Upper lobe of right lung (tissue), 1 donor: ENCODE measurements around the gene ERGIC1. TPM values are rescaled to one million over a fixed set of nuclear protein-coding genes. Genes with fewer than 3 reads are reported as not detected.
A peak's percentile ranks its signal among the peaks of the same experiment; 100 is the strongest.
"Not testable (repeated sequence)": the region's sequence is repeated elsewhere in the genome, so short reads cannot be mapped to it uniquely, and the experiment has no call there.

Experiments used
- ATAC-seq: fragments of 200-7000 bp; cut with Tn5 transposase; one replicate; pipeline ENCODE4 v1.9.1; 2020; ENCODE audit warnings: mild to moderate bottlenecking, moderate library complexity
- DNase-seq: peaks from one replicate; pipeline ENCODE4 v3.0.0-alpha.2; 2020
- H3K27ac ChIP-seq: fragments of 200-600 bp; one replicate; pipeline ENCODE4 v1.8.0; 2022
- H3K27me3 ChIP-seq: fragments of 200-600 bp; one replicate; pipeline ENCODE4 v1.8.0; 2022; ENCODE audit warnings: mild to moderate bottlenecking
- H3K36me3 ChIP-seq: fragments of 200-600 bp; one replicate; pipeline ENCODE4 v1.8.0; 2022
- H3K4me1 ChIP-seq: fragments of 200-600 bp; one replicate; pipeline ENCODE4 v1.8.0; 2022
- H3K4me3 ChIP-seq: fragments of 200-600 bp; one replicate; pipeline ENCODE4 v1.8.0; 2022; ENCODE audit warnings: mild to moderate bottlenecking
- H3K9me3 ChIP-seq: fragments of 200-600 bp; one replicate; pipeline ENCODE4 v1.8.0; 2022
- CTCF ChIP-seq: fragments of 200-600 bp; IDR thresholded peaks from one replicate; pipeline ENCODE4 v1.8.0; 2022; ENCODE audit warnings: antibody characterized with exemption
- intact Hi-C: fragments of 100-400 bp; cut with DNase I; formaldehyde crosslinking; loops from one replicate; pipeline ENCODE4 v1.11.0; 2022
- total RNA-seq: library from RNA; stranded (reverse); fragmentation: NEBNext Ultra II Directional; extraction: Animal tissue kit (Norgen Biotek cat#: 25700); gene quantifications from one replicate; pipeline ENCODE4 v1.2.1, GENCODE V29; 2021
- donor health status: DM: no; HTN: yes; CAD: no; lungs with severe emphysema.

Gene ERGIC1
- total RNA-seq, 1 donor from 2014 or later: 186 TPM

GRCh38 chr5:172862165-172862801 is 28.2 kb downstream of the ERGIC1 start:
- no peak overlapping the region for H3K4me3 ChIP-seq
- TF ChIP-seq CTCF: no peak
- H3K9me3 ChIP-seq: no peaks in the 10 kb centered on the region
- no peak for DNase-seq
- H3K27ac ChIP-seq: peak overlapping the region; percentile 90
- H3K4me1 ChIP-seq: peaks cover 61% of the 10 kb centered on the region
- intact Hi-C loops: loop anchor here (10.0 kb wide), 1 partner anchor 87 kb away; the partner anchor contains the start of gene DUSP1
- H3K36me3 ChIP-seq: no peaks in the 10 kb centered on the region
- no peaks in the 10 kb centered on the region for H3K27me3 ChIP-seq
- ATAC-seq: no peak

GRCh38 chr5:172864171-172864570 is 30.1 kb downstream of the ERGIC1 start:
- H3K9me3 ChIP-seq, H3K27me3 ChIP-seq, H3K27ac ChIP-seq, ATAC-seq, H3K4me3 ChIP-seq, H3K36me3 ChIP-seq, DNase-seq: not testable (repeated sequence)
- peaks cover 64% of the 10 kb centered on the region for H3K4me1 ChIP-seq
- intact Hi-C loops: loop anchor here (10.0 kb wide), 1 partner anchor 89 kb away; the partner anchor contains the start of gene DUSP1

GRCh38 chr5:172864747-172865146 is 30.7 kb downstream of the ERGIC1 start:
- H3K27ac ChIP-seq: no peak overlapping the region
- no peaks in the 10 kb centered on the region for H3K9me3 ChIP-seq
- H3K4me1 ChIP-seq: peaks cover 64% of the 10 kb centered on the region
- intact Hi-C loops: loop anchor here (10.0 kb wide), 1 partner anchor 90 kb away; the partner anchor contains the start of gene DUSP1
- H3K4me3 ChIP-seq: no peak overlapping the region
- DNase-seq (no peak), ATAC-seq (no peak)
- no peaks in the 10 kb centered on the region for H3K36me3 ChIP-seq
- H3K27me3 ChIP-seq: no peaks in the 10 kb centered on the region
- no peak for TF ChIP-seq CTCF

GRCh38 chr5:172866378-172866777 is 32.3 kb downstream of the ERGIC1 start:
- intact Hi-C loops: loop anchor here (10.0 kb wide), 1 partner anchor 92 kb away; the partner anchor contains the start of gene DUSP1
- H3K27ac ChIP-seq: no peak overlapping the region

GRCh38 chr5:172866802-172867748 is 33.0 kb downstream of the ERGIC1 start:
- DNase-seq: no peak
- intact Hi-C loops: loop anchor here (10.0 kb wide), 1 partner anchor 92 kb away; the partner anchor contains the start of gene DUSP1
- TF ChIP-seq CTCF: no peak
- H3K9me3 ChIP-seq: no peaks in the 10 kb centered on the region
- ATAC-seq: no peak
- H3K27me3 ChIP-seq: no peaks in the 10 kb centered on the region
- peaks cover 66% of the 10 kb centered on the region for H3K4me1 ChIP-seq
- H3K36me3 ChIP-seq: no peaks in the 10 kb centered on the region
- no peak overlapping the region for H3K4me3 ChIP-seq
- peak overlapping the region; percentile 87 for H3K27ac ChIP-seq

More at GRCh38 chr5:172866378-172866777, 32.3 kb downstream of the ERGIC1 start:
- peaks cover 66% of the 10 kb centered on the region for H3K4me1 ChIP-seq
- ATAC-seq (no peak), DNase-seq (no peak)
- H3K4me3 ChIP-seq: no peak overlapping the region
- TF ChIP-seq CTCF: no peak
- no peaks in the 10 kb centered on the region for H3K9me3 ChIP-seq
- no peaks in the 10 kb centered on the region for H3K36me3 ChIP-seq
- no peaks in the 10 kb centered on the region for H3K27me3 ChIP-seq
